ENCODE measurements around the gene B3GNT9.

DNA sequence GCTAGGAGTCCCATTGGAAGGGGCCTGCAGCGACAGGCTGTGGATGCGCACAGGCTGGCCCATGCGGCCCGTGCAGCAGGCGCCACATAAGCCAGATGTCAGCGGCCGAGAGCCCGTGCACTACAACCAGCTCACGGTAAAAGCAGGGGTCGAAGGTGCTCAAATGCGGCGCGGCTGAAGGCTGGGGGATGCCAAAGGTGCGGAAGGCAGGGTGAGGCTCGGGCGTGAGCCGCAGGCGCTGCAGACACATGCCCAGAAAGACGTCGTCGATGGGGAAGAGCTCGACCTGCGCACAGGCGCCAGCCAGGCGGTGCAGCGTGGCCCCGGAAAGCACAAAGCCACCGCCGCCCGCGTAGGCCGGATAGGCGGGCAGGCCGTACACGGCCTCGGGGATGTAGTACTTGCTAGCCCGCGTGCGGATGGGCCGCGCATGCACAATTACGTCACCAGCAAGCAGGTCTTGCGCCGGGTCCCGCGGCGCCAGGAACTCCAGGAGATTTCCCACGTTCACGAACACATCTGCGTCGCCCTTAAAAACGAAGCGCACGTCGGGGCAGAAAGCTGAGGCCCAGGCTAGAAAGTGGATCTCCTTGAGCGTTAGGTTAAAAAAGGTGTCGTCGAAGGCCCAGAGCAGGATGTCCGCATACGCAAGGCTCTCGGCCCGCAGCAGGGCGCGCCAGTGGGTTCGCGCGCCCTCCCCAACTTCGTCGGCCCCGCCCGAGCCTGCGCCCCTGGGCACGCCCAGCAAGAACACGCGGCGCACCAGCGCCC lies 1.3 kb downstream of the B3GNT9 start:
- TF ChIP-seq POLR2A (IDR thresholded peaks at IDR 0.05) (no peak), POLR2AphosphoS5 (IDR thresholded peaks at IDR 0.05) (no peak)

Measured in transverse colon (tissue), 3 donors.